Measurements from ENCODE around the gene TMEM255B. TPM values are rescaled to one million over a fixed set of nuclear protein-coding genes. Genes with fewer than 3 reads are reported as not detected.

Gene TMEM255B
- total and polyA plus RNA-seq, 2 of the 4 experiments (the other 2 are of a cell fraction), result 0.36 to 0.94 TPM

DNA sequence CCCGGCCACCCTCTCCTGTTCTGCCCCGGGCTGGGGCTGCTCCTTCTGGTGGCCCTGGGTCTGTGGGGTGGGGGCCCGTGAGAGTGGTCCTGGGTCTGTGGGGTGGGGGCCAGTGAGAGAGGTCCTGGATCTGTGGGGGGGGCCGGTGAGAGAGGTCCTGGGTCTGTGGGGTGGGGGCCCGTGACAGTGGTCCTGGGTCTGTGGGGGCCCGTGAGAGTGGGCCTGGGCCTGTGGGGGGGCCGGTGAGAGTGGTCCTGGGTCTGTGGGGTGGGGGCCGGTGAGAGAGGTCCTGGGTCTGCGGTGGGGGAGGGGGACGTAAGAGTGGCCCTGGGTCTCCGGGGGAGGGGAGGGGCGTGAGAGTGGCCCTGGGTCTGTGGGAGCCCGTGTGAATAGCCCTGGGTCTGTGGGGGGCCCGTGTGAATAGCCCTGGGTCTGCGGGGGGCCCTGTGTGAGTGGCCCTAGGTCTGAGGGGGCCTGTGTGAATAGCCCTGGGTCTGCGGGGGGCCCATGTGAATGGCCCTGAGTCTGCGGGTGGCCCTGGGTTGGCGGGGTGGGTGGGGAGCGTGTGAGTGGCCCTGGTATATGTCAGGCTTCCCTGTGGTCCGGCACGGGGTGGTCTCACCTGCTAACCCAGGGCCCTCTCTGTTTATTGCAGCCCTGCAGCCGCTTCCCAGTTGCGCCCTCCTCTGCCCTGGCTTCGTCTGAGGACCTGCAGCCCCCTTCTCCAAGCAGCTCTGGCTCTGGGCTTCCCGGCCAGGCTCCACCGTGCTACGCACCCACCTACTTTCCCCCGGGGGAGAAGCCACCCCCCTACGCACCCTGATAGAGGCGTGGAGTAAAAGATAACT, 52.3 kb downstream of the TMEM255B start (continued):
- no peak for TF ChIP-seq BHLHE40 (IDR thresholded peaks at IDR 0.05; ENCODE audit: low read depth, low read length)

GRCh38 chr13:113812178-113813040, 53.4 kb downstream of the TMEM255B start:
- Histone ChIP-seq H2BK20ac (ENCODE audit: low read depth, low read length) (no peak overlapping the region), H4K20me1 (ENCODE audit: insufficient read depth, low read length) (peaks cover 20% of the 10 kb centered on the region), H3K9me1 (ENCODE audit: insufficient read depth, low read length) (peaks cover 8% of the 10 kb centered on the region), H3K4me1 (ENCODE audit: control insufficient read depth, insufficient read depth, low read length) (peaks cover 13% of the 10 kb centered on the region), H4K8ac (ENCODE audit: low read depth in 2 of 2, low read length in 2 of 2) (no peak overlapping the region), H3K4me2 (ENCODE audit: low read depth, low read length) (no peak overlapping the region), H3K23ac (ENCODE audit: low read depth, low read length) (no peak overlapping the region), H3K4me3 (ENCODE audit: insufficient read depth, low read depth, low read length) (no peak overlapping the region), H3K9ac (ENCODE audit: low read depth, low read length) (no peak overlapping the region), H3K4ac (ENCODE audit: low read depth, low read length) (no peak overlapping the region), H3K27ac (ENCODE audit: insufficient read depth, low read length) (no peak overlapping the region), H3K9me3 (ENCODE audit: control insufficient read depth, insufficient read depth, low read length) (peaks cover 17% of the 10 kb centered on the region), H3K27me3 (ENCODE audit: control insufficient read depth, insufficient read depth, low read length) (no peaks in the 10 kb centered on the region), H2AK5ac (ENCODE audit: low read depth, low read length) (no peak overlapping the region), H4K5ac (ENCODE audit: low read depth, low read length) (no peak overlapping the region), H2BK120ac (ENCODE audit: low read depth, low read length) (no peak overlapping the region), H2BK5ac (ENCODE audit: low read depth, low read length, poor library complexity, severe bottlenecking) (no peak overlapping the region), H2AK9ac (replicated peaks; ENCODE audit: low read depth, low read length, poor library complexity) (no peak overlapping the region), H3K18ac (ENCODE audit: low read depth, low read length) (no peak overlapping the region), H2AFZ (replicated peaks; ENCODE audit: low read length, poor library complexity) (no peak overlapping the region), H3K14ac (replicated peaks; ENCODE audit: low read depth, low read length) (no peak overlapping the region), H2BK15ac (ENCODE audit: low read depth, low read length) (no peak overlapping the region), H3K36me3 (ENCODE audit: control insufficient read depth, insufficient read depth, low read length) (peaks cover 2% of the 10 kb centered on the region), H4K91ac (ENCODE audit: insufficient read depth, low read depth, low read length) (no peak overlapping the region), H3K79me1 (ENCODE audit: low read depth in 1 of 2, low read length in 2 of 2) (peaks cover 0 to 34% of the 10 kb centered on the region in 2 experiments; a peak in 2 of 4 replicates), H3K56ac (ENCODE audit: extremely low read depth, insufficient read depth, low read length) (no peak overlapping the region)
- CTCF ChIA-PET, result no interaction called here
- TF ChIP-seq FOS (IDR thresholded peaks at IDR 0.05; ENCODE audit: low read depth, low read length) (no peak), RFX5 (IDR thresholded peaks at IDR 0.05; ENCODE audit: low read depth, low read length) (no peak), CEBPB (IDR thresholded peaks at IDR 0.05; ENCODE audit: low read depth, low read length) (no peak), CHD1 (IDR thresholded peaks at IDR 0.05; ENCODE audit: low read depth, low read length) (no peak), MXI1 (IDR thresholded peaks at IDR 0.05; ENCODE audit: borderline replicate concordance, low read depth, low read length) (no peak)
- TF ChIP-seq, protein P1, sequence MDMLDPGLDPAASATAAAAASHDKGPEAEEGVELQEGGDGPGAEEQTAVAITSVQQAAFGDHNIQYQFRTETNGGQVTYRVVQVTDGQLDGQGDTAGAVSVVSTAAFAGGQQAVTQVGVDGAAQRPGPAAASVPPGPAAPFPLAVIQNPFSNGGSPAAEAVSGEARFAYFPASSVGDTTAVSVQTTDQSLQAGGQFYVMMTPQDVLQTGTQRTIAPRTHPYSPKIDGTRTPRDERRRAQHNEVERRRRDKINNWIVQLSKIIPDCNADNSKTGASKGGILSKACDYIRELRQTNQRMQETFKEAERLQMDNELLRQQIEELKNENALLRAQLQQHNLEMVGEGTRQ (IDR thresholded peaks at IDR 0.05; ENCODE audit: low read depth, low read length), result no peak
- TF ChIP-seq, protein P2, sequence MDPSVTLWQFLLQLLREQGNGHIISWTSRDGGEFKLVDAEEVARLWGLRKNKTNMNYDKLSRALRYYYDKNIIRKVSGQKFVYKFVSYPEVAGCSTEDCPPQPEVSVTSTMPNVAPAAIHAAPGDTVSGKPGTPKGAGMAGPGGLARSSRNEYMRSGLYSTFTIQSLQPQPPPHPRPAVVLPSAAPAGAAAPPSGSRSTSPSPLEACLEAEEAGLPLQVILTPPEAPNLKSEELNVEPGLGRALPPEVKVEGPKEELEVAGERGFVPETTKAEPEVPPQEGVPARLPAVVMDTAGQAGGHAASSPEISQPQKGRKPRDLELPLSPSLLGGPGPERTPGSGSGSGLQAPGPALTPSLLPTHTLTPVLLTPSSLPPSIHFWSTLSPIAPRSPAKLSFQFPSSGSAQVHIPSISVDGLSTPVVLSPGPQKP (IDR thresholded peaks at IDR 0.05; ENCODE audit: borderline replicate concordance, low read depth, low read length), result no peak
- in situ Hi-C loops (cut with MboI; ENCODE audit: low sequenced_read_pairs) (no loop called here), intact Hi-C loops (cut with micrococcal nuclease) (loop anchor here (10.0 kb wide), 1 partner anchor 212 kb away; no protein-coding TSS in a partner anchor), dilution Hi-C loops (cut with HindIII; ENCODE audit: low sequenced_read_pairs, unreplicated experiment) (no loop called here)
- DNase-seq (no peak), ATAC-seq (ENCODE audit: low read depth) (no peak)
- BruUV-seq (replicated peaks), result no TSS peak
- POLR2A ChIA-PET (ENCODE audit: unreplicated experiment), result no interaction called here
- 92% methylated on average over 16 of the region's 51 CpGs; no CpG with 5 or more reads in 1 of the 2 experiments for WGBS, 2 experiments (ENCODE audit: extremely low coverage in 2 of 2, insufficient read length in 1 of 2)

Measured in IMR-90 (cell line).